Fibroblast of pulmonary artery (primary cell): ENCODE measurements around the gene KCNQ1.

Experiments
- DNase-seq: peaks from one replicate; pipeline ENCODE4 v3.0.0-alpha.2; 2010; ENCODE audit warnings: low read depth
- H3K4me3 ChIP-seq: replicated peaks from 2 replicates; pipeline ENCODE4 v1.5.1; 2011; ENCODE audit warnings: low read depth, mild to moderate bottlenecking, control low read depth, low read length, moderate library complexity
- TF ChIP-seq, protein P1 (sequence below): IDR thresholded peaks from 2 replicates; pipeline ENCODE4 v1.5.1; 2011; ENCODE audit warnings: mild to moderate bottlenecking, control low read depth, low read length, inconsistent platforms; ENCODE audit errors: missing control alignments

Gene KCNQ1

DNA sequence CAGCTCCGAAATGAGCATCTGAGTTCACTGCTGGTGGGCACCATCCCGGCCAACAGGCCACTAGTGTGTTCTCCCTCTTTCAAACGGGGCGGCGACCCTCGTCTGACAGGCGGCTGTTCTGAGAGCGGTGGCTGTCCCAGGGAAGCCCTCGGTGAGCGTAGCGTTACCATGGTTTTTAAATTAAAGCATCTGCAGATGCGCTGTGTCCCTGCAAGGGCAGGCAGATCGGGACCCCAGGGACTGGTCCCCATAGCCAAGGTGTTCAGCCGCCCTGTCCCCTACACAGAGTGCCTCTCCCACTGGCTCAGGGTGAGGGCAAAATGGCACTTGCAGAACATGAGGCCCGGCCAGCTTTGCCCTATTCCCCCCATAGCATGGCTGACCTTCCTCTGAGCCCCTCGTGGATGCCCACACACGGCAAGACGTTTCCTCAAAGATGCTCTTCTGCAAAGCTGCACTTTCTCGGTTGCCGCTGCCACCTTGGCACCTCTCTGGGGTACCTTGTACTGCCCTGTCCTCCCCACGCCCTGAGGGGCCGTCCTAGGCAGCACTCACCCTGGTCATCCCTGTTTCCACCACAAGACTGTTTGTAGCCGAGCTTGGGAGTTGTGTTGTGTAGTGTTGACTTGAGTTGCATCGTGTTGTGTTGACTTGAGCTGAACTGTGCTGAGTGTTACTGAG is 306.9 kb downstream of the KCNQ1 start:
- no peak overlapping the region for H3K4me3 ChIP-seq
- DNase-seq = no peak
- TF ChIP-seq, protein P1, sequence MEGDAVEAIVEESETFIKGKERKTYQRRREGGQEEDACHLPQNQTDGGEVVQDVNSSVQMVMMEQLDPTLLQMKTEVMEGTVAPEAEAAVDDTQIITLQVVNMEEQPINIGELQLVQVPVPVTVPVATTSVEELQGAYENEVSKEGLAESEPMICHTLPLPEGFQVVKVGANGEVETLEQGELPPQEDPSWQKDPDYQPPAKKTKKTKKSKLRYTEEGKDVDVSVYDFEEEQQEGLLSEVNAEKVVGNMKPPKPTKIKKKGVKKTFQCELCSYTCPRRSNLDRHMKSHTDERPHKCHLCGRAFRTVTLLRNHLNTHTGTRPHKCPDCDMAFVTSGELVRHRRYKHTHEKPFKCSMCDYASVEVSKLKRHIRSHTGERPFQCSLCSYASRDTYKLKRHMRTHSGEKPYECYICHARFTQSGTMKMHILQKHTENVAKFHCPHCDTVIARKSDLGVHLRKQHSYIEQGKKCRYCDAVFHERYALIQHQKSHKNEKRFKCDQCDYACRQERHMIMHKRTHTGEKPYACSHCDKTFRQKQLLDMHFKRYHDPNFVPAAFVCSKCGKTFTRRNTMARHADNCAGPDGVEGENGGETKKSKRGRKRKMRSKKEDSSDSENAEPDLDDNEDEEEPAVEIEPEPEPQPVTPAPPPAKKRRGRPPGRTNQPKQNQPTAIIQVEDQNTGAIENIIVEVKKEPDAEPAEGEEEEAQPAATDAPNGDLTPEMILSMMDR = no peak

DNA sequence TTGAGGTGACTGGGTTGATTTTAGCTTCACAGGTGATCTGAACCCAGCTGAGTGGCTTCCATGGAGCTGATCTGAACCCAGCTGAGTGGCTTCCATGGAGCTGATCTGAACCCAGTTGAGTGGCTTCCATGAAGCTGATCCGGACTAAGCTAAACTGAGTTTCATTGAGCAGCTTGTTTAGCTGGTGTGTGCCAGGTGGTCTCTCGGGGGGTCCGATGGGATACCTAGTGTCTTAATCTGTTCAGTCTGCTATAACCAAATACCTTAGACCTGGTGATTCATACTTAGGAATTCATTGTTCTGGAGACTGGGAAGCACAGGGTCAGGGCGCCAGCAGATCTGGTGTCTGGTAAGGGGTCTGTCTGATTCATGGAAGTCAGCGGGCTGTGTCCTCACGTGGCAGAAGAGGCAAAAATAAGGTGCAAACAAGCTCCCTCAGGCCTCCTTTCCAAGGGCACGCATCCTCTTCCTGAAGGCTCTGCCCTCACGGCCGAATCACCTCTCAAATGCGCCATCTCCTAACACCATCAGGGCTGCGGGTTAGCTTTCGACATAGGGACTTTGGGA is 307.5 kb downstream of the KCNQ1 start:
- TF ChIP-seq, protein P1 = no peak
- H3K4me3 ChIP-seq = no peak overlapping the region
- peak; percentile 27 for DNase-seq

DNA sequence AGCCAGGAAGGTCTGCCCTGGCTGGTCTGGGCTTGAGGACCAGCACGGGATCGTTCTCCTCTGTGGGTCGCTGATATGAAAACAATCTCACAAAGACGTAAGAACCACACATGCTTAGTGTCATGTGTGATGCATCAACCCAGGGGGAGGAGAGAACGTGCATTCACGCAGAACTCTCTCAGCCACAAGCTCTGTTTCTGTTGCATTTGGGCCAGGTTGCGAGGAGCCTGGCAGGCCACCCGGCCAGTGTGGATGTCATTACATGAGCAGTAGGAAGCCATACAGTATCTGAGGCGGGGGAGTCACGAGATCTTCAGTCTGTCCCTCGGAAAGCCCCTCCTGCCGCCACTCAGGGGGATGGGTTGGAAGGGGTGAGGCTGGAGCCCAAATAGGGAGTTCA is 308.1 kb downstream of the KCNQ1 start:
- TF ChIP-seq, protein P1 = no peak
- no peak overlapping the region for H3K4me3 ChIP-seq
- DNase-seq = peak; percentile 27

DNA sequence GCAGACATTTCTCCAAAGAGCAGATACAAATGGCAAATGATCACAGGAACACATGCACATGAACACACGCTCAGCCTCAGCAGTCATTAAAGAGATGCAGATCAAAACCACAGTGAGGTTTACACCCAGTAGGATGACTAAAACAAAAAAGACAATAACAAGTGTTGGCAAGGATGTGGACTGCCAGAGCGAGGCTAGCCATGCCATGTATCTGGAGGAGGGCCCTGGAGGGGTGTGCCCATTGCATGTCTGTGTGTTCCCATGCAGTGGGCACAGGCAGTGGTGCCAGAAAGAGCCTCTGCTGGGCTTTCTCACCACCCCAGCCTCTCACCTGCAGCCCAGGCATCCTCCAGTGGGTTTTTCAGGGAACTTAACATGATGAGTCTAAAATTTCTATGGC is 309.2 kb downstream of the KCNQ1 start:
- no peak for DNase-seq
- H3K4me3 ChIP-seq = no peak overlapping the region
- TF ChIP-seq, protein P1 = no peak

DNA sequence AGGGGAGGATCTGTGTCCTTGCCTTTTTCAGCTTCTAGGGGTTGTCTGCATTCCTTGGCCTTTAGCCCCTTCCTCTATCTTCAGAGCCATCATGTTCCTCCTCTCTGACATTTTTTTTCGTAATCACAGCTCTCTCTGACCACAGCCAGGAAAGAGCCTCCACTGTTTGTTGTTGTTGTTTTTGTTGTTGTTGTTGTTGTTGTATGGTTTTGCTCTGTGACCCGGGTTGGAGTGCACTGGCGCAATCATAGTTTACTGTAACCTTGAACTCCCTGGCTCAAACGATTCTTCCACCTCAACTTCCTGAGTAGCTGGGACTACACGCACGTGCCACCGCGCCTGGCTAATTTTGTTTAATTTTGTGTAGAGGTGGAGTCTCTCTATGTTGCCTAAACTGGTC is 310.3 kb downstream of the KCNQ1 start:
- TF ChIP-seq, protein P1 = no peak
- H3K4me3 ChIP-seq = no peak overlapping the region
- DNase-seq = no peak

DNA sequence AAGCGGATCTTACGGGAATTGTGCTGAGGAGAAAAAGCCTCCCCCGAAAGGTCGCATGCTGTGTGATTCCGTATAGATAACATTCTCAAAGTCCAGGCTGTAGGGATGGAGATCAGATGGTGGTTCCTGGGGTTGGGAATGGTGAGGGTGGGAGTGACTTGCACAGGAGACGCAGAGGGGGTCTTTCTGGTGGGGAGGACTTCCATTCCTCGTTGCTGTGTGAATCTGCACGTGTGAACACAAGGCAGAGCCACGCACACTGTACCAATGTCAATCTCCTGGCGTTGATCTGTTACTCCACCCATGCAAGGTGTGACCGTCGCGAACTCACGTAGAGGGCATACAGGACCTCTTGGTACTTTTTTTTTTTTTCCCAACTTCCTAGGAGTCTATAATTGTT is 313.9 kb downstream of the KCNQ1 start:
- TF ChIP-seq, protein P1 = no peak
- H3K4me3 ChIP-seq = no peak overlapping the region
- no peak for DNase-seq
